Activated CD4-positive, CD25-positive, alpha-beta regulatory T cell treated with anti-CD3 and anti-CD28 coated beads, Interleukin-2, amount 50 U/mL, for 72 hours (primary cell): Measurements from ENCODE around the gene RPL36.

Experiments used
- DNase-seq: peaks from one replicate; pipeline ENCODE4 v3.0.0; 2021

The RPL36 gene

DNA sequence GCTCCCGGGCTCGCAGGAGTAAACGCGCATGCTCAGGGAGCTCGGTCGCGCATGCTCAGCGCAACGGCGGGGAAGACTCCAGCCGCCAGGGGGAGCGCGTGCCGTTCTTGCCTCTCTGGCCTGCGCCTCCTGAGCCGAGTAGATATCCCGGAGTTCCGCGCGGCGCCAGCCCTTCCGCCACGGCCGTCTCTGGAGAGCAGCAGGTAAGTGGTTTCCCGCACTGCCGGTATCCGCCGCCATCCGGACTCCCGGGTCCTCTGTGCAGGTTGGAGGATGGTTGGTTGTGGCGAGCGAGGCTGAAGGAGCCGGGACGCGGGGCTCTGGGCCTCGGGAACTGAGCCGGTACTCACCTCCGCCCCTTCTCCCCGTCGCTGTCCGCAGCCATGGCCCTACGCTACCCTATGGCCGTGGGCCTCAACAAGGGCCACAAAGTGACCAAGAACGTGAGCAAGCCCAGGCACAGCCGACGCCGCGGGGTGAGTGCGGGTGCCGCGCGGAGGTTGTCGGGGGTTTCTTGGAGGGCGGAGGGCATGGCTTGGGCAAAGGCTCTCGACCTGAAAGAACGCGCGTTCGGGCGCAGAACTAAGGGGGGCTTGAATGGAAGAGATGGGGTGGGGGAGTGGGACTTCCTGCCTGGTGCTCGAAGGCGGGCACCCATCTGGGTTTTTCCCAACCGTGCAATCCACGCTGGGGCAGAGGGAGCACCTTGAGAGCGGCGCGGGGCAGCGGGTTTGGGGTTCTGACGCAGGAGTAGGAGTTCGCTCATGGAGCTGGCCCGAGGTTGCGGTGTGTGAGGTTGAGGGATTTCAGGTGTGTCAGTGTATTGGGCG, at the start of gene RPL36:
Gene RPL36, plus strand, starts transcription at position 171 of the 830 bp plus-strand sequence. Its CDS starts 213 bp downstream, at position 384.
- peak; percentile 100 for DNase-seq

DNA sequence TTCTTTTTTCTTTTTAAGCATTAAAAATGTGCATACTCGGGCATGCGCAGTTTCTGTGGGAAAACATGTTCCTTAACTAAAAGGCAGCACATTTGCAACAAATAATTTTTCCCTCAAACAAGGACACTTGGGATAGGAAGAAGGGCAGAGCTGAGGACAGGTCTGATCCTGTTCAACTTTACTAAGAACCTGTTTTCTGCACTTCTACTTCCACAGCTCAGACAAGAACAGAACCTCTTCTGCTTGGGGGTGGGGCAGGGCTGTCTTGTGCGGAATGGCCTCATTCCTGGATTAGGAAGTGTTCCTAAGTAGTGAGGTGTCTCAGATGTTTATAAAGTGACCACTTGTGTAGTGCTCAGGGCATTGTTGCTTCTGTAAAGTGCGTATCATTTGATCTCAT, 48.9 kb upstream of the RPL36 start:
- no peak for DNase-seq

DNA sequence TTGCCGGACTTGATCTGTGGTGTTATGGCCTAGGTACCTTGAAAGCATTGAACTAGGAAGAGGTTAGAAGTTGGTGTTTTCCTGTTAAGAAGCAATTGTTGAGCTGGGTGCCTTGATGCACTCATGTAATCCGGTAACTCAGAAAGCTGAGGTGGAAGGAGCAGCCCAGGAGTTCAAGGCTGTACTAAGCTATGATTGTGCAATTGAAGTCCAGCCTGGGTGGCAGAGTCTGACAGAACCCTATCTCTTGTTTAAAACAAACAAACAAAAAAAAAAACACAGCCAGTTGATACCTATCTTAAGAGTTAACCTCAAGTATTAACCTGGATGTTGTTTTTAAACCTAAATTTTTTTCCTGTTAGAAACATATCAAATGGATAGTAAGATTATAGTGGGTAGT, 47.9 kb upstream of the RPL36 start:
- DNase-seq: no peak

DNA sequence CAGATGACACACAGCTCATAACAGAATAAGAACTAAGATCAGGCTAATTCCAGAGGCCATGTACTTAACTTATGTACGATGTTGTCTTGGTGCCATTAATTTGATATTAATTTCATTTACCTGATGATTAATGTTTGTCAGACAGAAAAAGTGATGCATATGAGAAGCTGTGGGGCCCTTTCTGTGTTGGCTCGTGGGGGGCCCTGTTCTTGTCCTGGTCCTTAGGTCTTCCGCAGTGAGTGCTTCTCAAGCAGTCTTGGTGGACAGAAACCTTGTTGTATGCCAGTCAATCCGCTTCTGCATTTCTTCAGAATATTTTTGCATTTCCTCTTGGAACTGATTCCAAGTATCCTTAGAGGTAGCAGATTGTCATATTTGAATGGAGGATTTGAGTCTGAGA, 47.0 kb upstream of the RPL36 start:
- no peak for DNase-seq

DNA sequence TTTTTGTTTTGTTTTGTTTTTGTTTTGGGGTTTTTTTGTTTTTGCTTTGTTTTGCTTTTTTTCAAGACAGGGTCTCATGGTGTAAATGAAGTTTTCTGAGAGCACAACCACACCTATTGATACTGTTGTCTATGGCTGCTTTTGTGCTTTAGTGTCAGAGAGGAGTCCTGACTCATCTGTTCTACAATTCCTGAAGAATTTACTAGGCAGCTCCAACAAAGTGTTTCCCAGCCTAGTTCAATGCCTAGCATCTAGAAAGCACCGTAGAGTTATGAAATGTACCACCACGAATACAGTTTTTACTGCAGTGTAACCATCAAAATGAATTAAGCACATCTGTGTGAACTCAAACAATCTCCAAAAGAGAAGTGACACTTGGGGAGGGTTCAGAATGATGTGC, 46.1 kb upstream of the RPL36 start:
- no peak for DNase-seq

DNA sequence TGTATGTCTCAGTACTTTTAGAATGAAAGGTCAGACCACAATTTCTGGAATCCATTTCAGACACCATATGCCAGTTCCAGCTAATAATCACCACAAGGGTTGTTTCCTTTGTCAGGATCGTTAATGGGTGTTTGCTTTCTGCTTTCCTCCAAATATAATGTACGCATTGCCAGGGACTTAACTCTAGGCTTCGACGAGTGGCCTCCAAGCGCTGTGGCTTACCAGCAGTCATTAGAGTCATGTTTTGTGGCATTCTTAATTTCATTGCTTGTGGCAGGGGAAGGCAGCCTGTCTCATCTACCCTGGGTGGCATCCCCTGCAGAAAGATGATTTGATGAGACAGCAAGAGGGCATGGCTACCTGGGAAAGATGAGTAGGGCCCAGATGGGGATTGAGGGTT, 44.7 kb upstream of the RPL36 start:
- DNase-seq: no peak

DNA sequence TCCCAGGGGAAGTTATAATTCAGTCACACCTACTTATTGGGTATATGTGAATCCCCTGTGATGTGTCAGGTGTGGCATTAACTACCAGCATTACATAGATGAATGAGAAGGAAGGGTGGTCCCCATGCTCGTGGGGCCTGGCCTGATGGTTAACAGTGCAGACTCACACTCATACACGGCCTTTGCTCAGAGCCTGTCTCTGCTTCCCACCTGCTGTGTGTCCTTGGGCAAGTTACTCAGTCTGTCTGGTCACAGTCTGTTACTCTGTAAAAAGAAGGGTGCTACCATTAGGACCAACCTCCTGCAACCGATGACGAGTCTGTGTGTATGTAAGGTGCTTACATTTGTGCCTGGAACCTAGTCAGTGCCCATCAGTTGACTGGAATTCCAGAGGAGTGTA, 43.4 kb upstream of the RPL36 start:
- DNase-seq: no peak

DNA sequence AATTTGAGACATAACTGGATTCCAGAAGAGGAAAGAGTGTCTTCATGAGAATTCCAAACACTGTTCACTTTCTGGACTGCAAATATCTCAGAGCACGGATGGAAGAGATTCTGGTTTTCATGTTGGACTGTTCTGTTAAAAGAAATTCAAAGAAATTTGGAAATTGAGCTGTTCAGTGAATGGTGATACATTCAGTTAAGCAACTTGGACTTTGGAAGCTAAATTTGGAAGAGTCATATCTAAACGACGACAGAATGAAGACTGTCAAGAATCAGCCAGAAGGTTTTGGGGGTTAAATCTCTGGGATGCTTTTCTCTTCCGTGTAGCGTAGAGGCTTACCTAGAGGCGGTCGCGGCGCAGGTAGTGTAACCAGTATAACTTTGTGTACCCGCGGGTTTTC, 41.6 kb upstream of the RPL36 start:
- no peak for DNase-seq

DNA sequence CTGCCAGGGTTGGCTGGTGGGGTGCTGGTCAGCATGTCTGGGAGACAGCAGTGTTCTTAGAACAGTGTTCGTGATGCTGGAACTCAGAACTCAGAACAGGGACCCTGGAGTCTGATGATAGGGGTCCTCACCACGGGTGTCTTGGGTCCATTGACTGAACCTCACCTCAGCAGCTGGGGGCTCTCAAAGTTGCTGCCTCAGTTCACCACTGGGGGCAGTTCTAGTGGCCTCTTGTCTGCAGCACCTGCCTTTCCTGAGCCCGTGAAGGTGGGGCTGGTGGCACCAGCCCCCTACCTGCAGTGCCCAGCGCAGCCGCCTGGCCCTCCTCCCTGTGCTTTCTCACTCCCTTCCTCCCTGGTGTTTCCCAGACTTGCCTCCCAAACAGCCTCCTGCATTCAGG, 38.7 kb upstream of the RPL36 start:
- DNase-seq: no peak

DNA sequence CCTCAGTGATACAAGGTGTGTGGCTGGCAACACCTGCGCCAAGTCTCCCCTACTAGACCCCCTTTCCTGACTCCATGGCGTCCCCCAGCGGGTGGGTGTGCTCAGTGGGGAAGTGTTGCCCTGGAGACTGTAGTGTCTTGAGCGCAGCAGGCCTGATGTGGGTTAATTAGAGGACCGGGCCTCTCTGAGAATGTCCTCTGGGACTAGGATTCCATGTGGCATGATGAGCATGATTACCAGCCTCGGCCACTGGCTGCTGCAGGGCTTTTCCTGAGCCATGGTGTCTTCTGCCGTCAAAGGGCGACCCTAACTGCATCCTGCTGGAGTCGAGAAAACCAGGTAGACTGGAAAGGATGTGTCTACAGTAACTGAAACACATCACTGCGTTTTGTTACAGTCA, 37.8 kb upstream of the RPL36 start:
- no peak for DNase-seq

DNA sequence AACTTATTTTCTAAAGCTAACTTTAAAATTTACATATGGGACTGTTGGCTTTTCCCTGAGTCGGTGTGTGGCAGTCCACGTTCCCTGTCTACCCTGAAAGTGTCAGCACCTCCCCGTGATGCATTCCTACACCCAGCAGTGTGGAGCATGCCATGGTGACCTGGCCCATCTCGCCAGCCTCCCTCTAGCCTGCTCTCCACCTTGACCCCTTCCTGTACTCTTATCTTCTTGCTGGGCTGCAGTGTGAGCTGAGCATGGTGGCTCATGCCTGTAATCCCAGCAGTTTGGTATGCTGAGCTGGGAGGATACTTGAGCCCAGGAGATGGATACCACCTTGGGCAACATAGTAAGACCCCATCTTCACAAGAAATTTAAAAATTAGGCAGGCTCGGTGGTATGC, 35.2 kb upstream of the RPL36 start:
- DNase-seq: no peak

DNA sequence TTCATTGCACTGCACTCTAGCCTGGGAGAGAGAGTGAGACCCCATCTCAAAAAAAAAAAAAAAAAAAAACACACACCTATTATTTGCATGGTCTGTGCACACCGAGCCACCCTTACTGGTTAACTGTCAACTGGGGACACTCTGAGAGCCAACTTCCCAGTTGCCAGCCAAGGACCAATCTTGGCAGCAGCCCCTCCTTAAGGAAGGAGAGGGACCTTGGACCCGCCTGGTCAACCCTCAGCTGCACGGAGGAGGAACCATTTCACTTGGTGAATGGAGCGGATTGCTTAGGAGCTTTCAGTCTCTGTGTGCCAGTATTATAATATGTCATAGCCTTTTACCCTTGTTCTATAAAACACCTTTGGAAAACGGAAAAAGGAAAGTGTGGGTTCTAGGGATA, 34.7 kb upstream of the RPL36 start:
- DNase-seq: no peak

DNA sequence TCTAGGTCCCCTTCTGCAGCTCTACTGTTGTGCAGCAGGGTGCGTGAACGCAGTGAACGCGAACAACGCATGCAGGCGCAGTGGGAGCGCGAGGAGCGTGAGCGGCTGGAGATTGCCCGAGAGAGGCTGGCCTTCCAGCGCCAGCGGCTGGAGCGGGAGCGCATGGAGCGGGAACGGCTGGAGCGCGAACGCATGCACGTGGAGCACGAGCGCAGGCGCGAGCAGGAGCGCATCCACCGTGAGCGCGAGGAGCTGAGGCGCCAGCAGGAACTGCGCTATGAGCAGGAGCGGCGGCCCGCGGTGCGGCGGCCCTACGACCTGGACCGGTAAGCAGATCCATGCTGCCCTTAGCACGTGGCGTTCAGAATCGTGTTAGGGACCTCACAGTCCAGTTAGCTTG, 28.6 kb upstream of the RPL36 start:
- no peak for DNase-seq

DNA sequence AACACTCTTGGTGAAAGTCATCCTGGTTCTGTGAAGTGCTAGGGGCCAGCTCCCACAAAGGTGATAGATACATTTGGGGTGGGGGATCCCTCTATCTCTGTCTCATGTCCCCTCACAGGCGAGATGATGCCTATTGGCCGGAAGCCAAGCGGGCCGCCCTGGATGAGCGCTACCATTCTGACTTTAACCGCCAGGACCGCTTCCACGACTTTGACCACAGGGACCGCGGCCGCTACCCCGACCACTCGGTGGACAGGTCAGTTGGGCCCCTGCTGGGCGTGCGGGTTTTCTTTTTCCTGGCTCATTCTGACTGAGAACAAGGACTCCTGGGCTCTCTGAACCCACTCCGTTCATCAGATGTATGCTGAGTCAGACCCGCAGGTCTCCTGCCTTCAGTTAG, 26.2 kb upstream of the RPL36 start:
- DNase-seq: no peak

DNA sequence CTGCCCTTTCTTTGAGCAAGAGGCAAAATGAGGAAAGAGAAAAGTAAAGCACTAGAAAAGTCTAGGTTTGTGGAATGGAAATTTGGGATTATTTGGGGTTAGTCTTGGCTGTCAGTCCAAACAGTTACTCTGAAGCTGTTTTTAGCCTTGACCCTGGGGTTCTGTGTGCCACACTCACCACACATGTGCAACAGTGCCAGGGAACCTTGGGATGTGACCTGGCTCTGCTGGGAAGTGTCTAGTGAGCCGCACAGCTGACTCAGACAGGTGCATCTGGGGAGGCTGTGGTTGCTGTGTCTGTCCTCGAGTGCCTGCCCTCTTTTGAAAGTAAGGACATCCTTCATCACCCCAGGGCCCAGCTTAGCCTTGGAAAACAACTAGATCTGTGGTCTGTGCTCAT, 25.6 kb upstream of the RPL36 start:
- no peak for DNase-seq

DNA sequence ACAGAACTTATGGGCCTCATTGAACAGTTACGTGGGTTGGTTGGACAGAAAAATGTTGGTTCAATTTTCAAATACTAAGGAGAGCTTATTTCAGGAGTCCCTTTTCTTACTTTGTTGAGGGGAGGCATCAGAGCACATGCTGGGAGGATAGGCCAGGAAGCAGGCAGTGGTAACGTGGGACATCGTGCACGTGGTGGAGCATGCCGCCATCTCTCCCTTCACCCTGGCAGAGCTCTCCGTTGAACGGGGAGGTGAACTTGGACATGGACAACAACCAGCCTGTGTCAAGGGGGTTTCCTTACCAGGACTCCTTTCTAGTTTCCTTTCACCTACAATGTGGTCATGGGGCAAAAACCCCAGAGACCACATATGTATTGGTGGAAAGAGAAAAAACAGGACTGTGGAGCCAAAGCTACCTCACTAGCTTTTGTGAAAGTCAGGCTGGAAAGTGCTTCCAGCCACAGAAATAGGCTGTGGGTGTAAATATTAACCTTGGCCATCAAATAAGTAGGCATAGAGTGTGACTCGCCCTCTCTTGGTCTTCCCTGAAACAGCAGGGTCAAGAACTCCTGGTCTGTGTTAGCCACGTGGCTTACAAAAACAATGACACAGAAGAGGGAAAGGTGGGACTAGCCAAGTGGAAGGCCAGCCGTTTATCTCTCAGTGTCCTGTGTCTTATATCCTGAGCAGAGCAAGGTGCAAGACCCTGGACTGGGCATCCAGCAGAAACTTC, 24.1 kb upstream of the RPL36 start:
- DNase-seq: no peak

DNA sequence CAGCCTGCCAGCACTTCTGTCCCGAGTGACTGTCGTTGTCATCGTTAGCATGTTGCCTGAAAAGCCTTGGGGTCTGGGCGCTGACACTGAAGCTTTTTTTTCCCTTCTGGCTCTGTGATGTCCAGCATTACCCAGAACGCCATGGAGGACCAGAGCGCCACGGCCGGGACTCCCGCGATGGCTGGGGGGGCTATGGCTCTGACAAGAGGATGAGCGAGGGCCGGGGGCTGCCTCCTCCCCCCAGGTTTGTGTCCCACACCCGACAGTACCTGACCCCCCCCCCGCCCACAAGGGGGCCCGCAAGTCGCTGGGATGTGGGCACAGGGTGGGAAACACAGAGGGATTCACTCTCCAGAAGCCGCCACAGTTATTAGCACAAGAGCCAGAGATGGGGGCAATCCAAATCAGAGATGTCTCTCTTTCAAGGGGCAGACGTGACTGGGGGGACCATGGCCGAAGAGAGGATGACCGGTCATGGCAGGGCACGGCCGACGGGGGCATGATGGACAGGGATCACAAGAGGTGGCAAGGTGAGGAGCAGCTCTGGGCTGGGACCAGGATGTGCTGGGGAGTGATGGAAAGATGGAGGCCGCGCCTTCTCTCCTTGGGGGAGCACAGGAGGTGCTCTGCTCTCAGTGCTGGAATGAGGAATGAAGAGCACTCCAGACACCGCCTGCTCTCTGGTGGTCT, 23.0 kb upstream of the RPL36 start:
- no peak for DNase-seq

DNA sequence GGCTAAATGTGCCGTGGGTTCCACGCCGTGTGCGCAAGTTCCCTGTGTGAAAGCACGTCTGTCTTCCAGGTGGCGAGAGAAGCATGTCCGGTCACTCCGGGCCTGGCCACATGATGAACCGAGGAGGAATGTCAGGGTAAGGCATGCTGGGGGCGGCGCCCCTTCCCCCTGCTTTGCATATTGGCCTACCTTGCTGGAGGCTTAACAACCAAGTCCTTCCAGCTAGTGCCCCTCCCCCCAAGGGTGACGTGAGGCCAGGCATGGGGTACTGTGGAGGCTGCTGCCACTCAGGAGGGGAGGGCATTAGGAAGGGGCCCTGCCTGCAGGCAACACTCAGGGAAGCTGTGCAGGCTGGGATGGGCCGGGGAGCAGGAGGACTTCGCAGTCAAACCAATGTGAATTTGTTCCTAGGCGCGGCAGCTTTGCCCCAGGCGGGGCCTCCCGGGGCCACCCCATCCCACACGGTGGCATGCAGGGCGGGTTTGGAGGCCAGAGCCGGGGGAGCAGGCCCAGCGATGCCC, 22.3 kb upstream of the RPL36 start:
- DNase-seq: no peak

DNA sequence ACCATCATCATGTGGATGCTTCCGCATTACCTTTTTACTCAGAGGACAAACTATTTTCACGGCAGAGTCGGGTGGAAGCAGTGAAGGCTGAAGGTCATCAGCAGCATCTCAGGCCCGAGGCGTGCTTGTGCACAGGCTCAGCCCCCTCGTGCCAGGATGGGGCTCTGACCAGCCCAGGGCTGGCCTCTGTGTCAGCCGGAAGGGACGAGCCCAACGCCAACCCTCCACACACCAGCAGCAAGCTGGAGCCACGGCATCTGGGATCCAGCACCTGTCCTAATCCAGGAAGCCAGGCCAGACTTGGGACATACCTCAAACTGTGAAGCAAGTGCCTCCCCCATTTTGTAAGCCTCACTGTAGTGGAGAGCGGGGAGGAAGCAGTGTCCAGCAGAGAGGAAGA, 20.9 kb upstream of the RPL36 start:
- no peak for DNase-seq

DNA sequence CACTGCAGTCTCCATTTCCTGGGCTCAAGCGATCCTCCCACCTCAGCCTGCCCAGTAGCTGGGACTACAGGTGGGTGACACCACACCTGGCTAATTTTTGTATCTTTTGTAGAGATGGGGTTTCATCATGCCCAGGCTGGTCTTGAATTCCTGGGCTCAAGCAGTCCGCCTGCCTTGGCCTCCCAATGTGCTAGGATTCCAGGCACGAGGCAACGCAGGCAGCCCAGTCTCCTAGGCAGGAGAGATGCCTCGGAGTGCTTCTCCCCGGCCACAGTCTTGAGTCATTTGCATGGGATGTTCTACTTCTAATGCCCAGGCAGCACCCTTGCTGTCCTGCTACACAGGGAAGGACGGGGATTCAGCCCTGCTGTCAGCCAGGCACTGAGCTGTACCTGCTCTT, 18.5 kb upstream of the RPL36 start:
- no peak for DNase-seq

DNA sequence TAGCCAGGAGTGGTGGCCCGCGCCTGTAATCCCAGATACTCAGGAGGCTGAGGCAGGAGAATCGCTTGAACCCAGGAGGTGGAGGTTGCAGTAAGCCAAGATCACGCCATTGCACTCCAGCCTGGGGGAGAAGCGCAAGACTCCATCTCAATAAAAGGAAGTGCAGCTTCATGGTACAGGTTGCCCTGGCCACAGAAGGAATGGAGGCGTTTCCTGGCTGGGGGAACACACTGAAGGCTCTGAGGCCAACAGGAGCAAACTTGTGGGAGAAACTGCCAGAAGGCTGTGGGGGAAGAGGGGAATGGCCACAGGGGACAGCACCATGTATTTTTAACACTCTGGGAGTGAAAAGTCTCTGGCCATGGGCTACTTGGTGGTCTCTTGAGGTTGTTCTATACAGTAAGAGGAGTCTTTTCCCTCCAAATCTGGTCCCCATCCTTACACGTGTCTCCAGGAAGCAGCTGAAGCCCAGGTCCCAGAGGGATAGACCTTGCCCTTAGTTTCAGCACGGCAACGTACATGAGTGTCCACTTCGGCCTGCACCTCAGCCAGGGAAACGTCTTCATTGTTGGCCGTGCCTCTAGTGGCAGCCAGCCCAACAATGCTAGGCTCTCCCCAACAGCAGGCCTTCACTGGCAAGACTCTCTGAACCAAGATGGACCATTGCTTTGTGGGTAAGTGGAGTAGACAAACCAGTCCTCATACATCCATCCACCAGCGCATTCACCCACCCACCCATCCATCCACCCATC, 17.2 kb upstream of the RPL36 start:
- DNase-seq: no peak

DNA sequence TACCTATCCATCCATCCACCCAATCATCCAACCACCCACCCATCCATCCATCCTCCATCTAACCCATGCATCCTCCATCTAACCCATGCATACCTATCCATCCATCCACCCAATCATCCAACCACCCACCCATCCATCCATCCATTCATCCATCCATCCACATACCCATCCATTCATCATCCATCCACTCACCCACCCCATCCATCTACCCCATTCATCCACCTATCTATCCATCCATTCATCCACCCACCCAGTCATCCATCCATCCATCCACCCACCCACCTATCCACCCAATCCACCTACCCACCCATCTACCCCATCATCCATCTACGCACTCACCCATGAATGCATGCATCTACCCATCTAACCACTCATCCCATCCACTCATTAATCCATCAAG, 16.3 kb upstream of the RPL36 start:
- DNase-seq: no peak

DNA sequence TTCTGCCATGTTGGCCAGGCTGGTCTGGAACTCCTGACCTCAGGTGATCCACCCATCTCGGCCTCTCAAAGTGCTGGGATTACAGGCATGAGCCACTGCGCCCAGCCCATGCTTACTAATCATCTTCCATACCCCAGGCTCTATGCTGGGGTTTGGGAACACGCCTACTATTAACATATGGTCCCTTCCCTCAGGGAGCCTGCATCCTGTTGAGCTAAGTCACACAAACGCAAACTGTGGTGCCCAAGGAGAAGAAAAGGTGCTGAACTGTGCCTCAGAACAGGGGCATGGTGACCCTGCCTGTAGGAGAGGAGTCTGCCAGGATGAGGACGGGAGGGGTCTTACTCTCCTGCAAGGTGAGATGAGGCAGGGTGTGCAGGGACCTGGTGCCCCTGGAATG, 15.4 kb upstream of the RPL36 start:
- no peak for DNase-seq
